Panc1 (cell line): Measurements from ENCODE around the gene TBC1D21. TPM values are rescaled to one million over a fixed set of nuclear protein-coding genes. Genes with fewer than 3 reads are reported as not detected.

ENCODE experiments used
- ATAC-seq: fragments of 200-7000 bp; cut with Tn5 transposase; 2 replicates; pipeline ENCODE4 v1.9.1; 2020; ENCODE audit warnings: mild to moderate bottlenecking, moderate library complexity
- BruUV-seq: library from RNA; stranded (reverse); fragments of 400-500 nt; replicated peaks from 2 replicates; lab custom pipeline; 2021; lab: Mats Ljungman, UMichigan
- CTCF ChIA-PET: fragments of 300-600 bp; sonication (Branson Sonifier 250); formaldehyde crosslinking; loops from one replicate; lab custom pipeline; 2022; ENCODE audit warnings: antibody characterized with exemption; lab: Charles Lee
- POLR2A ChIA-PET: fragments of 300-600 bp; sonication (Branson Sonifier 250); formaldehyde crosslinking; loops from one replicate; lab custom pipeline; 2022; ENCODE audit warnings: antibody characterized with exemption; lab: Charles Lee
- DNase-seq: peaks from one replicate; pipeline ENCODE4 v3.0.0-alpha.2; 2010; ENCODE audit warnings: low read depth, low spot score
- H3K27ac ChIP-seq: 2 replicates; pipeline ENCODE4 v1.5.1; 2011; ENCODE audit warnings: mild to moderate bottlenecking, low read length, inconsistent platforms
- H3K27me3 ChIP-seq: fragments of 200-500 bp; sonication (Bioruptor generic); 2 replicates; pipeline ENCODE4 v1.6.0; 2014; ENCODE audit warnings: low read length, inconsistent platforms; ENCODE audit not compliant: control insufficient read depth, insufficient read depth
- H3K36me3 ChIP-seq: fragments of 200-500 bp; sonication (Bioruptor generic); 2 replicates; pipeline ENCODE4 v1.5.1; 2014; ENCODE audit warnings: inconsistent platforms, mild to moderate bottlenecking, low read length, moderate library complexity; ENCODE audit not compliant: control insufficient read depth, insufficient read depth
- H3K4me1 ChIP-seq: 2 replicates; pipeline ENCODE4 v1.5.1; 2011; ENCODE audit warnings: inconsistent platforms, mild to moderate bottlenecking, low read length, moderate library complexity; ENCODE audit not compliant: control insufficient read depth, insufficient read depth
- H3K4me3 ChIP-seq, 2 experiments: 2 replicates each; pipeline ENCODE4 v1.5.1; 2011 to 2012; ENCODE audit warnings: low read depth in 2 of 2, low read length in 2 of 2, mild to moderate bottlenecking in 2 of 2, inconsistent platforms in 1 of 2, moderate library complexity in 1 of 2
- H3K9me3 ChIP-seq: fragments of 200-500 bp; sonication (Bioruptor generic); 2 replicates; pipeline ENCODE4 v1.5.1; 2014; ENCODE audit warnings: low read depth, mild to moderate bottlenecking, inconsistent platforms, low read length, moderate library complexity; ENCODE audit not compliant: control insufficient read depth, insufficient read depth
- POLR2AphosphoS5 ChIP-seq: IDR thresholded peaks from 2 replicates; pipeline ENCODE4 v1.6.1; 2012; ENCODE audit warnings: mild to moderate bottlenecking, low read depth, low read length, moderate library complexity
- REST ChIP-seq, 2 experiments: IDR thresholded peaks; 2 replicates each; pipeline ENCODE4 v1.6.1; 2011 to 2012; ENCODE audit warnings: low read depth in 2 of 2, control low read depth in 1 of 2, low read length in 1 of 2, mild to moderate bottlenecking in 1 of 2, moderate library complexity in 1 of 2; ENCODE audit not compliant: insufficient read depth in 1 of 2
- SIN3A ChIP-seq: IDR thresholded peaks from 2 replicates; pipeline ENCODE4 v1.6.1; 2012; ENCODE audit warnings: low read depth, mild to moderate bottlenecking, low read length, moderate library complexity, borderline replicate concordance; ENCODE audit not compliant: insufficient read depth
- TCF7L2 ChIP-seq: IDR thresholded peaks from 2 replicates; pipeline ENCODE4 v1.6.1; 2011; ENCODE audit warnings: mild to moderate bottlenecking, low read depth, low read length, inconsistent platforms
- in situ Hi-C: cut with HindIII; loops from 2 replicates; pipeline ENCODE4 v1.10.0; 2016; ENCODE audit warnings: low sequenced_read_pairs, low pct_unique_long_range_greater_than_20kb
- intact Hi-C: fragments of 100-400 bp; cut with micrococcal nuclease; formaldehyde crosslinking; loops from one replicate; pipeline ENCODE4 v1.10.0; 2022; ENCODE audit not compliant: unreplicated experiment
- total RNA-seq: library from RNA; stranded (reverse); gene quantifications from one replicate; pipeline ENCODE4 v1.2.1, GENCODE V29; 2021; ENCODE audit not compliant: unreplicated experiment
- TF ChIP-seq, protein P1 (sequence below): fragments of 450-650 bp; IDR thresholded peaks from 2 replicates; pipeline ENCODE4 v1.5.1; 2017; ENCODE audit warnings: mild to moderate bottlenecking

TBC1D21 gene
- total RNA-seq, 1 experiment from 2014 or later = not detected

- ChIA-PET CTCF (no interaction called here), POLR2A (no interaction called here)
- in situ Hi-C loops (no loop called here), intact Hi-C loops (no loop called here)
- TF ChIP-seq SIN3A = no peak
- no peak for TF ChIP-seq POLR2AphosphoS5
- TF ChIP-seq TCF7L2 = no peak
- TF ChIP-seq REST (IDR thresholded peaks at IDR 0.05; ENCODE audit: insufficient read depth in 1 of 2, low read depth in 2 of 2, low read length in 1 of 2) = no peak
- TF ChIP-seq, protein P1, sequence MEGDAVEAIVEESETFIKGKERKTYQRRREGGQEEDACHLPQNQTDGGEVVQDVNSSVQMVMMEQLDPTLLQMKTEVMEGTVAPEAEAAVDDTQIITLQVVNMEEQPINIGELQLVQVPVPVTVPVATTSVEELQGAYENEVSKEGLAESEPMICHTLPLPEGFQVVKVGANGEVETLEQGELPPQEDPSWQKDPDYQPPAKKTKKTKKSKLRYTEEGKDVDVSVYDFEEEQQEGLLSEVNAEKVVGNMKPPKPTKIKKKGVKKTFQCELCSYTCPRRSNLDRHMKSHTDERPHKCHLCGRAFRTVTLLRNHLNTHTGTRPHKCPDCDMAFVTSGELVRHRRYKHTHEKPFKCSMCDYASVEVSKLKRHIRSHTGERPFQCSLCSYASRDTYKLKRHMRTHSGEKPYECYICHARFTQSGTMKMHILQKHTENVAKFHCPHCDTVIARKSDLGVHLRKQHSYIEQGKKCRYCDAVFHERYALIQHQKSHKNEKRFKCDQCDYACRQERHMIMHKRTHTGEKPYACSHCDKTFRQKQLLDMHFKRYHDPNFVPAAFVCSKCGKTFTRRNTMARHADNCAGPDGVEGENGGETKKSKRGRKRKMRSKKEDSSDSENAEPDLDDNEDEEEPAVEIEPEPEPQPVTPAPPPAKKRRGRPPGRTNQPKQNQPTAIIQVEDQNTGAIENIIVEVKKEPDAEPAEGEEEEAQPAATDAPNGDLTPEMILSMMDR = no peak
- no peaks in the 10 kb centered on the region for H3K9me3 ChIP-seq
- peaks cover 32% of the 10 kb centered on the region for H3K27me3 ChIP-seq
- no peaks in the 10 kb centered on the region for H3K4me1 ChIP-seq
- H3K4me3 ChIP-seq = no peak overlapping the region
- H3K27ac ChIP-seq = no peak overlapping the region
- H3K36me3 ChIP-seq = no peaks in the 10 kb centered on the region
- BruUV-seq = no TSS peak
- DNase-seq (no peak), ATAC-seq (no peak)
These were observed 43.8 kb upstream of the TBC1D21 start for GRCh38 chr15:73829523-73829922.

DNA sequence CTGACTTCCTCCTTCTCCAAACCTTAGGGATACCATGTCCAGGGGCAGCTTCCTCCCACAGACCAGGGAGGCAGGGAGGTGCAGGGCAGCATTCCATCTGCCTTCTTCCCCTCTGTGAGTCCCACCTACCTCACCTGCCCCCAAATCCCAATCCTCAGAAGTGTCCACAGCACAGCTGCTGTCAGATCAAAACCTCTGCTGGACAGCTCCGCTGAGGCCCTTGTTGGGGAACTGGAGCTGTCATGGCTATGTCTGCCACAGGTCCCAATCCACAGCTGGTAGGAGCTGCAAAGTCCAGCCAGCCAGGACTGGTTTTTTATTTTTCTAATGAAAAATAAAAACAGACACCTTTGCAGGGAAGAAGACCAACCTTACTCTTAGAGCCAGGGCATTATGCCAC, 40.7 kb upstream of the TBC1D21 start:
- Histone ChIP-seq H3K36me3 (no peaks in the 10 kb centered on the region), H3K27me3 (peaks cover 51% of the 10 kb centered on the region), H3K27ac (no peak overlapping the region), H3K4me1 (no peaks in the 10 kb centered on the region), H3K9me3 (no peaks in the 10 kb centered on the region), H3K4me3 (no peak overlapping the region)
- TF ChIP-seq REST (IDR thresholded peaks at IDR 0.05; ENCODE audit: insufficient read depth in 1 of 2, low read depth in 2 of 2, low read length in 1 of 2) (peak; percentile 70 to 78), POLR2AphosphoS5 (no peak), SIN3A (no peak), TCF7L2 (no peak)
- TF ChIP-seq, protein P1 = no peak
- BruUV-seq = no TSS peak
- in situ Hi-C loops (no loop called here), intact Hi-C loops (no loop called here)
- ChIA-PET POLR2A (no interaction called here), CTCF (no interaction called here)
- no peak for DNase-seq
- ATAC-seq = no peak
